SU-DHL-6 (cell line): Measurements from ENCODE around the gene PLAAT4.

Experiments
- H2AFZ ChIP-seq: fragments of 200-600 bp; sonication (generic); 2 replicates; pipeline ENCODE4 v1.6.1; 2014; ENCODE audit warnings: low read depth, mild to moderate bottlenecking, moderate library complexity, mixed read lengths, antibody characterized with exemption, low read length; ENCODE audit not compliant: severe bottlenecking
- H3F3A ChIP-seq: fragments of 200-600 bp; shearing (Covaris generic); 2 replicates; pipeline ENCODE4 v1.6.0; 2016; ENCODE audit warnings: antibody characterized with exemption, mild to moderate bottlenecking; ENCODE audit not compliant: insufficient read depth
- H3K27ac ChIP-seq: fragments of 200-600 bp; sonication (generic); 2 replicates; pipeline ENCODE4 v1.5.1; 2016; ENCODE audit warnings: low read depth, mild to moderate bottlenecking, low read length, moderate library complexity, mixed read lengths
- H3K27me3 ChIP-seq: fragments of 200-600 bp; sonication (generic), shearing (Covaris generic); 2 replicates; pipeline ENCODE4 v1.6.0; 2014; ENCODE audit warnings: mild to moderate bottlenecking, low read length
- H3K36me3 ChIP-seq: fragments of 200-600 bp; sonication (generic); 2 replicates; pipeline ENCODE4 v1.6.1; 2014; ENCODE audit warnings: mild to moderate bottlenecking, low read length, mixed read lengths
- H3K4me2 ChIP-seq: fragments of 300-600, 200-600 bp; shearing (Covaris generic), sonication (generic); 2 replicates; pipeline ENCODE4 v1.6.0; 2014; ENCODE audit warnings: low read length, low read depth, mild to moderate bottlenecking; ENCODE audit not compliant: poor library complexity, severe bottlenecking
- H3K4me3 ChIP-seq: fragments of 200-600 bp; sonication (generic); 2 replicates; pipeline ENCODE4 v1.5.1; 2014; ENCODE audit warnings: antibody characterized with exemption, low read length, mild to moderate bottlenecking, mixed read lengths; ENCODE audit not compliant: insufficient read depth, poor library complexity, severe bottlenecking
- H3K79me2 ChIP-seq: fragments of 200-600 bp; sonication (generic); 2 replicates; pipeline ENCODE4 v1.6.1; 2014; ENCODE audit warnings: mild to moderate bottlenecking, low read length, moderate library complexity; ENCODE audit not compliant: insufficient read depth
- H3K9ac ChIP-seq: fragments of 200-600 bp; sonication (generic); 2 replicates; pipeline ENCODE4 v1.7.0; 2014; ENCODE audit warnings: mild to moderate bottlenecking, low read length
- H3K9me2 ChIP-seq: fragments of 200-600 bp; sonication (generic); replicated peaks from 2 replicates; pipeline ENCODE4 v1.6.1; 2014; ENCODE audit warnings: low read length; ENCODE audit not compliant: insufficient read depth
- H3K9me3 ChIP-seq: fragments of 200-600 bp; sonication (generic); 2 replicates; pipeline ENCODE4 v1.6.1; 2014; ENCODE audit warnings: low read length, mixed read lengths; ENCODE audit not compliant: insufficient read depth
- H4K20me1 ChIP-seq: fragments of 200-600 bp; sonication (generic); 2 replicates; pipeline ENCODE4 v1.6.1; 2014; ENCODE audit warnings: low read depth, mild to moderate bottlenecking, antibody characterized with exemption, low read length, moderate library complexity, mixed read lengths
- EZH2phosphoT487 ChIP-seq: fragments of 200-600 bp; sonication (generic), shearing (Covaris generic); conservative IDR thresholded peaks from 2 replicates; pipeline ENCODE4 v1.6.1; 2018; ENCODE audit warnings: mild to moderate bottlenecking, antibody characterized with exemption, low read length, moderate library complexity, mixed read lengths
- TF ChIP-seq, protein P1 (sequence below): fragments of 200-600 bp; sonication (generic); IDR thresholded peaks from one replicate; pipeline ENCODE4 v1.5.1; 2017; ENCODE audit warnings: antibody characterized with exemption, mild to moderate bottlenecking, low read length, moderate library complexity; ENCODE audit not compliant: insufficient read depth, poor library complexity, severe bottlenecking

The PLAAT4 gene

GRCh38 chr11:63534076-63534475 is 2.5 kb upstream of the PLAAT4 start:
- Histone ChIP-seq H3K27ac (no peak overlapping the region), H2AFZ (no peak overlapping the region)

GRCh38 chr11:63534895-63535461 is 1.6 kb upstream of the PLAAT4 start:
- H3K9me2 ChIP-seq = no peaks in the 10 kb centered on the region
- no peaks in the 10 kb centered on the region for H3K27me3 ChIP-seq
- no peak overlapping the region for H3K4me3 ChIP-seq
- no peaks in the 10 kb centered on the region for H3K36me3 ChIP-seq
- H4K20me1 ChIP-seq = no peaks in the 10 kb centered on the region
- no peak overlapping the region for H3K27ac ChIP-seq
- no peaks in the 10 kb centered on the region for H3K79me2 ChIP-seq
- H2AFZ ChIP-seq = no peak overlapping the region
- H3K4me2 ChIP-seq = no peak overlapping the region
- TF ChIP-seq, protein P1, sequence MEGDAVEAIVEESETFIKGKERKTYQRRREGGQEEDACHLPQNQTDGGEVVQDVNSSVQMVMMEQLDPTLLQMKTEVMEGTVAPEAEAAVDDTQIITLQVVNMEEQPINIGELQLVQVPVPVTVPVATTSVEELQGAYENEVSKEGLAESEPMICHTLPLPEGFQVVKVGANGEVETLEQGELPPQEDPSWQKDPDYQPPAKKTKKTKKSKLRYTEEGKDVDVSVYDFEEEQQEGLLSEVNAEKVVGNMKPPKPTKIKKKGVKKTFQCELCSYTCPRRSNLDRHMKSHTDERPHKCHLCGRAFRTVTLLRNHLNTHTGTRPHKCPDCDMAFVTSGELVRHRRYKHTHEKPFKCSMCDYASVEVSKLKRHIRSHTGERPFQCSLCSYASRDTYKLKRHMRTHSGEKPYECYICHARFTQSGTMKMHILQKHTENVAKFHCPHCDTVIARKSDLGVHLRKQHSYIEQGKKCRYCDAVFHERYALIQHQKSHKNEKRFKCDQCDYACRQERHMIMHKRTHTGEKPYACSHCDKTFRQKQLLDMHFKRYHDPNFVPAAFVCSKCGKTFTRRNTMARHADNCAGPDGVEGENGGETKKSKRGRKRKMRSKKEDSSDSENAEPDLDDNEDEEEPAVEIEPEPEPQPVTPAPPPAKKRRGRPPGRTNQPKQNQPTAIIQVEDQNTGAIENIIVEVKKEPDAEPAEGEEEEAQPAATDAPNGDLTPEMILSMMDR = no peak
- TF ChIP-seq EZH2phosphoT487 = no peak
- no peaks in the 10 kb centered on the region for H3K9me3 ChIP-seq
- no peak overlapping the region for H3K9ac ChIP-seq
- H3F3A ChIP-seq = no peaks in the 10 kb centered on the region

More at GRCh38 chr11:63534076-63534475, 2.5 kb upstream of the PLAAT4 start:
- no peak for TF ChIP-seq EZH2phosphoT487
- TF ChIP-seq, protein P1 = no peak
- no peaks in the 10 kb centered on the region for H4K20me1 ChIP-seq
- no peaks in the 10 kb centered on the region for H3K79me2 ChIP-seq
- no peaks in the 10 kb centered on the region for H3K36me3 ChIP-seq
- no peaks in the 10 kb centered on the region for H3K27me3 ChIP-seq
- H3K9me3 ChIP-seq = no peaks in the 10 kb centered on the region
- H3K9ac ChIP-seq = no peak overlapping the region
- no peak overlapping the region for H3K4me3 ChIP-seq
- no peaks in the 10 kb centered on the region for H3K9me2 ChIP-seq
- no peak overlapping the region for H3K4me2 ChIP-seq
- H3F3A ChIP-seq = no peaks in the 10 kb centered on the region

GRCh38 chr11:63535734-63536133 is 874 bp upstream of the PLAAT4 start:
- Histone ChIP-seq H3K4me2 (no peak overlapping the region), H2AFZ (no peak overlapping the region), H3K9ac (no peak overlapping the region)

More at GRCh38 chr11:63535734-63536133, 874 bp upstream of the PLAAT4 start:
- Histone ChIP-seq H3F3A (no peaks in the 10 kb centered on the region), H3K36me3 (no peaks in the 10 kb centered on the region), H3K9me2 (no peaks in the 10 kb centered on the region), H3K27ac (no peak overlapping the region), H3K4me3 (no peak overlapping the region), H3K9me3 (no peaks in the 10 kb centered on the region), H3K27me3 (no peaks in the 10 kb centered on the region), H3K79me2 (no peaks in the 10 kb centered on the region), H4K20me1 (no peaks in the 10 kb centered on the region)
- TF ChIP-seq, protein P1 = no peak
- TF ChIP-seq EZH2phosphoT487 = no peak
